B cell (primary cell): ENCODE measurements around the gene CERK. TPM values are rescaled to one million over a fixed set of nuclear protein-coding genes. Genes with fewer than 3 reads are reported as not detected.

ENCODE experiments used
- ATAC-seq: fragments of 200-7000 bp; cut with Tn5 transposase; one replicate; pipeline ENCODE4 v1.10.0; 2021; ENCODE audit warnings: low read depth, mild to moderate bottlenecking, moderate number of reproducible peaks, moderate library complexity
- CTCF ChIA-PET: fragments of 350-600 bp; sonication (Branson Sonifier 250); formaldehyde crosslinking; loops from one replicate; lab custom pipeline; 2021; ENCODE audit warnings: antibody characterized with exemption, inconsistent platforms; lab: Charles Lee
- POLR2A ChIA-PET: fragments of 350-600 bp; sonication (Branson Sonifier 250); formaldehyde crosslinking; loops from one replicate; lab custom pipeline; 2021; ENCODE audit warnings: antibody characterized with exemption; lab: Charles Lee
- DNase-seq: peaks from one replicate; pipeline ENCODE4 v3.0.0; 2013
- H2AFZ ChIP-seq: 2 replicates; pipeline ENCODE4 v1.6.1; 2012; ENCODE audit warnings: mild to moderate bottlenecking, low read depth, low read length; ENCODE audit not compliant: insufficient read depth, poor library complexity, severe bottlenecking
- H3K27ac ChIP-seq, 2 donors: 1 replicate in 1 of 2; 2 replicates in 1 of 2; pipeline ENCODE4 v1.5.1; 2012 to 2013; ENCODE audit warnings: low read length in 2 of 2, mild to moderate bottlenecking in 2 of 2, moderate library complexity in 1 of 2
- H3K27me3 ChIP-seq, 4 experiments: fragments of 200-600 bp in 1 of 4; sonication (generic) in 1 of 4; replicated peaks in 1 of 4; 1 replicate in 2 of 4; 2 replicates in 2 of 4; pipeline versions ENCODE4 v1.6.1 to v1.7.0; 2013 to 2016; ENCODE audit warnings: low read length in 3 of 4, mild to moderate bottlenecking in 2 of 4, mixed read lengths in 1 of 4, moderate library complexity in 1 of 4; ENCODE audit not compliant: insufficient read depth in 4 of 4, control insufficient read depth in 3 of 4; ENCODE audit errors: control extremely low read depth in 1 of 4
- H3K36me3 ChIP-seq, 2 experiments: replicated peaks in 1 of 2; 1 replicate in 1 of 2; 2 replicates in 1 of 2; pipeline versions ENCODE4 v1.6.1 to v1.7.1; 2013; ENCODE audit warnings: low read length in 1 of 2; ENCODE audit not compliant: insufficient read depth in 2 of 2, control insufficient read depth in 1 of 2; ENCODE audit errors: control extremely low read depth in 1 of 2, extremely low read depth in 1 of 2
- H3K4me1 ChIP-seq, 2 donors: fragments of 200-600 bp in 1 of 2; sonication (generic) in 1 of 2; 1 replicate in 1 of 2; 2 replicates in 1 of 2; pipeline versions ENCODE4 v1.5.1 to v1.6.1; 2013 to 2017; ENCODE audit warnings: low read length in 2 of 2; ENCODE audit not compliant: control insufficient read depth in 2 of 2, insufficient read depth in 2 of 2
- H3K4me2 ChIP-seq: replicated peaks from 2 replicates; pipeline ENCODE3; 2012; ENCODE audit warnings: mild to moderate bottlenecking, low read depth, low read length; ENCODE audit not compliant: poor library complexity, severe bottlenecking
- H3K4me3 ChIP-seq, 5 experiments: fragments of 200-600 bp in 1 of 5; sonication (generic) in 1 of 5; 1 replicate in 3 of 5; 2 replicates in 2 of 5; pipeline versions ENCODE4 v1.5.1 to v1.7.0; 2011 to 2016; ENCODE audit warnings: low read length in 4 of 5, mild to moderate bottlenecking in 4 of 5, low read depth in 2 of 5, control low read depth in 1 of 5, moderate library complexity in 1 of 5; ENCODE audit not compliant: insufficient read depth in 1 of 5; ENCODE audit errors: control extremely low read depth in 1 of 5, extremely low read depth in 1 of 5
- H3K79me2 ChIP-seq: fragments of 200-600 bp; sonication (generic); one replicate; pipeline ENCODE4 v1.6.0; 2016; ENCODE audit warnings: low read length; ENCODE audit not compliant: control insufficient read depth, insufficient read depth
- H3K9ac ChIP-seq: fragments of 200-600 bp; sonication (generic); 2 replicates; pipeline ENCODE4 v1.6.1; 2017; ENCODE audit warnings: mild to moderate bottlenecking, low read length, moderate library complexity
- H3K9me3 ChIP-seq, 3 donors: one replicate each; pipeline versions ENCODE4 v1.6.1 to v1.7.1; 2013; ENCODE audit warnings: low read length in 2 of 3; ENCODE audit not compliant: control insufficient read depth in 2 of 3, insufficient read depth in 1 of 3; ENCODE audit errors: control extremely low read depth in 1 of 3
- H4K20me1 ChIP-seq: 2 replicates; pipeline ENCODE4 v1.6.0; 2012; ENCODE audit warnings: mild to moderate bottlenecking, low read length; ENCODE audit not compliant: insufficient read depth, control insufficient read depth, poor library complexity, severe bottlenecking
- H3K27ac Mint-ChIP-seq: one replicate; pipeline ENCODE4 v1.8.0; 2021; ENCODE audit warnings: mixed read lengths
- H3K27me3 Mint-ChIP-seq: one replicate; pipeline ENCODE4 v1.8.0; 2021; ENCODE audit warnings: mixed read lengths
- H3K4me1 Mint-ChIP-seq: one replicate; pipeline ENCODE4 v1.8.0; 2021; ENCODE audit warnings: mixed read lengths
- H3K4me3 Mint-ChIP-seq: one replicate; pipeline ENCODE4 v1.8.0; 2021; ENCODE audit warnings: mixed read lengths
- H3K9me3 Mint-ChIP-seq: one replicate; pipeline ENCODE4 v1.8.0; 2022; ENCODE audit warnings: mixed read lengths; ENCODE audit not compliant: insufficient read depth
- EZH2 ChIP-seq: IDR thresholded peaks from 2 replicates; pipeline ENCODE4 v1.6.1; 2012; ENCODE audit warnings: borderline replicate concordance, low read depth, mild to moderate bottlenecking, moderate library complexity, low read length; ENCODE audit not compliant: insufficient read depth, poor library complexity, severe bottlenecking
- whole genome bisulfite sequencing: methylation state at CpG from one replicate; pipeline ENCODE4 v1.1.5; 2013; ENCODE audit warnings: missing lambda C conversion rate; ENCODE audit not compliant: insufficient coverage; 5-methylcytosine and 5-hydroxymethylcytosine counted together
- intact Hi-C: fragments of 100-400 bp; cut with micrococcal nuclease; formaldehyde crosslinking; loops from one replicate; pipeline ENCODE4 v1.10.0; 2022
- polyA plus RNA-seq: library from polyadenylated mRNA; depleted of rRNA; stranded (reverse); fragments of >200 nt; gene quantifications from 2 replicates; pipeline ENCODE4 v1.2.3, GENCODE V29; 2012
- total RNA-seq, 2 donors: library from RNA; stranded (reverse); fragments of 120-200 nt in 1 of 2; gene quantifications; 1 replicate in 1 of 2; 2 replicates in 1 of 2; pipeline versions ENCODE4 v1.2.3 to v1.2.4, GENCODE V29; 2013 to 2022
- TF ChIP-seq, protein P1 (sequence below): fragments of 200-600 bp; IDR thresholded peaks from one replicate; pipeline ENCODE4 v1.8.0; 2022; ENCODE audit warnings: antibody characterized with exemption, mild to moderate bottlenecking

The CERK gene
- total and polyA plus RNA-seq, 2 donors (not counting 1 experiment from before 2014, with no cell fraction given) = 23.2 to 48.3 TPM

DNA sequence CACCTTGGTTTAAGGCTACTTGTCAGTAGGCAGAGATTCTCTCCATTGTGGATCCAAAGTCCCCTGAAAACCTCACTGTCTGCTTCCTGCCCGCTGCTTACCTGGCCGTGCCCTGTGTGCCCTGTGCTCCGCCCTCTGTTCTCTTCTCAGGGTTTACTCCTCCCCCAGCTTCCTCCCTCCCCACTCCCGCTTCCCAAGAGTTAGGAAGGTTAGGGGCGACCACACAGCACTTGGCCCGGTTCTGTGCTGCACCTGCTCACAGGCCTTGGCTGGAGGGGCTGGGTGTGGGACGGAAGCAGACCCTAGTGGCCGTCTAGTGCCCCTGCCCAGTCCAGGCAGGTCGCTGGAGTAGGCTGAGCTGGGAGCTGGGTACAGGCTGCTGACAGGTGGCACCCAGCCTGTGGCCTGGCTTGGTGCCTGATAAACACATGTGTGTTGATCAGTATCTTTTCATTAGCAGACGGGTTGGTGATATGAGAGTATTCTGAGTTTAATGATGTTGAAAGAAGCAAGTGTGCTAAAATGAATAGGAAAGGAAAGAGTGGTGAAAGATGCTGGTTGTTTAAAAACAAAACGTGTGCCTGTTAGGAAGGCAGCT, 77.3 kb downstream of the CERK start:
- Mint-ChIP-seq H3K9me3 (no peaks in the 10 kb centered on the region), H3K4me1 (peaks cover 6% of the 10 kb centered on the region), H3K27ac (no peak overlapping the region), H3K4me3 (no peak overlapping the region), H3K27me3 (no peaks in the 10 kb centered on the region)
- intact Hi-C loops = no loop called here
- H3K4me3 ChIP-seq = no peak overlapping the region
- H3K36me3 ChIP-seq = peaks cover 0 to 51% of the 10 kb centered on the region in 2 experiments
- 47% methylated on average over 8 of the region's 11 CpGs for WGBS
- H2AFZ ChIP-seq = no peak overlapping the region
- H3K4me1 ChIP-seq = no peaks in the 10 kb centered on the region
- ChIA-PET CTCF (no interaction called here), POLR2A (interaction anchor here (0.6 kb wide), 1 partner anchor 61 kb away, joined by 3 read pairs; no protein-coding TSS in a partner anchor)
- TF ChIP-seq, protein P1, sequence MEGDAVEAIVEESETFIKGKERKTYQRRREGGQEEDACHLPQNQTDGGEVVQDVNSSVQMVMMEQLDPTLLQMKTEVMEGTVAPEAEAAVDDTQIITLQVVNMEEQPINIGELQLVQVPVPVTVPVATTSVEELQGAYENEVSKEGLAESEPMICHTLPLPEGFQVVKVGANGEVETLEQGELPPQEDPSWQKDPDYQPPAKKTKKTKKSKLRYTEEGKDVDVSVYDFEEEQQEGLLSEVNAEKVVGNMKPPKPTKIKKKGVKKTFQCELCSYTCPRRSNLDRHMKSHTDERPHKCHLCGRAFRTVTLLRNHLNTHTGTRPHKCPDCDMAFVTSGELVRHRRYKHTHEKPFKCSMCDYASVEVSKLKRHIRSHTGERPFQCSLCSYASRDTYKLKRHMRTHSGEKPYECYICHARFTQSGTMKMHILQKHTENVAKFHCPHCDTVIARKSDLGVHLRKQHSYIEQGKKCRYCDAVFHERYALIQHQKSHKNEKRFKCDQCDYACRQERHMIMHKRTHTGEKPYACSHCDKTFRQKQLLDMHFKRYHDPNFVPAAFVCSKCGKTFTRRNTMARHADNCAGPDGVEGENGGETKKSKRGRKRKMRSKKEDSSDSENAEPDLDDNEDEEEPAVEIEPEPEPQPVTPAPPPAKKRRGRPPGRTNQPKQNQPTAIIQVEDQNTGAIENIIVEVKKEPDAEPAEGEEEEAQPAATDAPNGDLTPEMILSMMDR = no peak
- TF ChIP-seq EZH2 = no peak
- ATAC-seq (no peak), DNase-seq (no peak)
- H3K9me3 ChIP-seq = no peaks in the 10 kb centered on the region
- H3K27ac ChIP-seq = no peak overlapping the region
- peaks cover 20% of the 10 kb centered on the region for H3K79me2 ChIP-seq
- H4K20me1 ChIP-seq = peaks cover 78% of the 10 kb centered on the region
- H3K9ac ChIP-seq = no peak overlapping the region
- no peak overlapping the region for H3K4me2 ChIP-seq
- H3K27me3 ChIP-seq = no peaks in the 10 kb centered on the region

DNA sequence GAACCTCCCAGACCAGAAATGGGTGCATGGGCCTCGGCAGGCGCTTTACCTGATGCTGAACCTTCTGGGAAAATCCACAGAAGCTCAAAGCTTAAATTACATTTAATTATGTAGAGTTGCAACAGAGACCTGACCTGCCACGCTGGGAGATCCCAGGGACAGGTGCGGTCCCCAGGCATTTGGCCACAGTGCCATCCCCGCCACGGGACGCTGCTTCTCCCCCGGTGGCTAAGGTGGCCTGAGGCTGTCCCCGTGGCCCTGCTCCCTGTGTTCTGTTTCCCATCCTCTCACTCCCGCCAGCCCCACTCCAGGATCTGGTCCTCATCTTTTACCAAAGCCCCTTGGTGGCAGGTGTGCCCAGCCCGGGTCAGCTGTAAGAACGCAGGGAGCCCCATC, 78.3 kb downstream of the CERK start:
- no peak for ATAC-seq
- H3K9me3 ChIP-seq = no peaks in the 10 kb centered on the region

More for the DNA sequence above, 78.3 kb downstream of the CERK start:
- Mint-ChIP-seq H3K4me1 (peaks cover 6% of the 10 kb centered on the region), H3K27ac (no peak overlapping the region), H3K4me3 (no peak overlapping the region), H3K27me3 (no peaks in the 10 kb centered on the region), H3K9me3 (no peaks in the 10 kb centered on the region)
- Histone ChIP-seq H3K27me3 (no peaks in the 10 kb centered on the region), H3K4me3 (no peak overlapping the region), H3K4me2 (no peak overlapping the region), H3K36me3 (peaks cover 0 to 42% of the 10 kb centered on the region in 2 experiments), H3K9ac (no peak overlapping the region), H3K27ac (no peak overlapping the region), H3K79me2 (peaks cover 28% of the 10 kb centered on the region), H4K20me1 (peaks cover 80% of the 10 kb centered on the region), H2AFZ (no peak overlapping the region), H3K4me1 (no peaks in the 10 kb centered on the region)
- CTCF ChIA-PET = no interaction called here
- intact Hi-C loops = no loop called here
- 95% methylated on average over 7 of the region's 12 CpGs for whole genome bisulfite sequencing
- no peak for DNase-seq
- no peak for TF ChIP-seq EZH2
- TF ChIP-seq, protein P1 = no peak
- POLR2A ChIA-PET = no interaction called here
